Endothelial cell of umbilical vein (primary cell): Measurements from ENCODE around the gene TPCN1. TPM values are rescaled to one million over a fixed set of nuclear protein-coding genes. Genes with fewer than 3 reads are reported as not detected.
A peak's percentile ranks its signal among the peaks of the same experiment; 100 is the strongest.

Source experiments
- BruUV-seq: library from RNA; stranded (reverse); fragments of 400-500 nt; replicated peaks from 2 replicates; lab custom pipeline; 2021; lab: Mats Ljungman, UMichigan
- CTCF ChIA-PET: fragments of 300-600, 350-600 bp; sonication (Branson Sonifier 250); formaldehyde crosslinking; loops from one replicate; lab custom pipeline; 2021; ENCODE audit warnings: antibody characterized with exemption, inconsistent platforms; lab: Charles Lee
- POLR2A ChIA-PET: fragments of 300-600, 350-600 bp; sonication (Branson Sonifier 250); formaldehyde crosslinking; loops from one replicate; lab custom pipeline; 2021; ENCODE audit warnings: antibody characterized with exemption, inconsistent platforms; lab: Charles Lee
- DNase-seq: peaks from one replicate; pipeline ENCODE4 v3.0.0-alpha.2; 2011; ENCODE audit warnings: low read depth, low spot score
- FAIRE-seq: peaks from 2 replicates; lab custom pipeline; 2011; peaks lifted over from hg19 to GRCh38; lab: Jason Lieb, UNC
- H2AFZ ChIP-seq: 2 replicates; pipeline ENCODE4 v1.6.0; 2012; ENCODE audit warnings: low read depth, low read length, control low read depth, inconsistent platforms
- H3K27ac ChIP-seq: 2 replicates; pipeline ENCODE4 v1.5.1; 2011; ENCODE audit warnings: low read depth, mild to moderate bottlenecking, control low read depth, low read length, moderate library complexity; ENCODE audit not compliant: insufficient read depth
- H3K27me3 ChIP-seq, 2 experiments: 2 replicates each; pipeline versions ENCODE4 v1.6.0 to v1.6.1; 2011; ENCODE audit warnings: low read length in 2 of 2, mixed read lengths in 1 of 2; ENCODE audit not compliant: control insufficient read depth in 2 of 2, insufficient read depth in 2 of 2
- H3K36me3 ChIP-seq, 2 experiments: 2 replicates in 1 of 2; 3 replicates in 1 of 2; pipeline ENCODE4 v1.5.1; 2011; ENCODE audit warnings: low read length in 2 of 2, mild to moderate bottlenecking in 1 of 2, moderate library complexity in 1 of 2; ENCODE audit not compliant: control insufficient read depth in 2 of 2, insufficient read depth in 2 of 2; ENCODE audit errors: extremely low read depth in 1 of 2
- H3K4me1 ChIP-seq: 3 replicates; pipeline ENCODE4 v1.5.1; 2011; ENCODE audit warnings: mild to moderate bottlenecking, low read length; ENCODE audit not compliant: control insufficient read depth, insufficient read depth; ENCODE audit errors: extremely low read depth
- H3K4me2 ChIP-seq: 2 replicates; pipeline ENCODE4 v1.6.1; 2011; ENCODE audit warnings: low read length, control low read depth, mixed read lengths; ENCODE audit not compliant: insufficient read depth
- H3K4me3 ChIP-seq, 3 experiments: fragments of 200-600 bp in 1 of 3; sonication (generic), shearing (Covaris generic) in 1 of 3; replicated peaks in 1 of 3; 2 replicates each; pipeline ENCODE4 v1.5.1; 2011 to 2016; ENCODE audit warnings: control low read depth in 3 of 3, low read length in 3 of 3, mild to moderate bottlenecking in 2 of 3, inconsistent platforms in 1 of 3, low read depth in 1 of 3, moderate library complexity in 1 of 3; ENCODE audit not compliant: insufficient read depth in 1 of 3
- H3K79me2 ChIP-seq: 2 replicates; pipeline ENCODE4 v1.6.0; 2012; ENCODE audit warnings: low read length, inconsistent platforms; ENCODE audit not compliant: control insufficient read depth, insufficient read depth
- H3K9ac ChIP-seq: replicated peaks from 2 replicates; pipeline ENCODE3; 2011; ENCODE audit warnings: low read length, control low read depth; ENCODE audit not compliant: insufficient read depth; ENCODE audit errors: extremely low read depth
- H3K9me1 ChIP-seq: replicated peaks from 3 replicates; pipeline ENCODE4 v1.6.0; 2011; ENCODE audit warnings: mild to moderate bottlenecking, low read length; ENCODE audit not compliant: control insufficient read depth, insufficient read depth; ENCODE audit errors: extremely low read depth
- H3K9me3 ChIP-seq: replicated peaks from 2 replicates; pipeline ENCODE4 v1.5.1; 2012; ENCODE audit warnings: low read length, inconsistent platforms; ENCODE audit not compliant: control insufficient read depth, insufficient read depth
- H4K20me1 ChIP-seq: replicated peaks from 2 replicates; pipeline ENCODE3; 2011; ENCODE audit warnings: mild to moderate bottlenecking, low read length; ENCODE audit not compliant: control insufficient read depth, insufficient read depth; ENCODE audit errors: extremely low read depth
- FOS ChIP-seq: IDR thresholded peaks from 2 replicates; pipeline ENCODE4 v1.6.1; 2011; ENCODE audit warnings: mild to moderate bottlenecking, low read length, moderate library complexity, borderline replicate concordance; ENCODE audit not compliant: insufficient read depth
- MAX ChIP-seq: IDR thresholded peaks from 2 replicates; pipeline ENCODE4 v1.6.1; 2011; ENCODE audit not compliant: insufficient read depth, insufficient read length
- MYC ChIP-seq: IDR thresholded peaks from one replicate; pipeline ENCODE4 v1.6.1; 2011; ENCODE audit warnings: mild to moderate bottlenecking, low read depth, low read length
- dilution Hi-C: fragments of 300-500 bp; cut with MboI; formaldehyde crosslinking; loops from one replicate; pipeline ENCODE4 v1.15.0; 2019; ENCODE audit warnings: low sequenced_read_pairs; ENCODE audit not compliant: extremely low pct_ligation_motif_present
- intact Hi-C: fragments of 100-400 bp; cut with micrococcal nuclease; formaldehyde crosslinking; loops from one replicate; pipeline ENCODE4 v1.10.0; 2022
- polyA plus RNA-seq, 4 experiments: library from polyadenylated mRNA; depleted of rRNA in 3 of 4; stranded (reverse) in 3 of 4; unstranded in 1 of 4; fragments of >200 nt; gene quantifications; 2 replicates each; pipeline versions ENCODE4 v1.2.1 to v1.2.3, GENCODE V29; 2011 to 2012; ENCODE audit warnings: missing spikeins in 1 of 4
- total RNA-seq: library from RNA; stranded (reverse); gene quantifications from 2 replicates; pipeline ENCODE4 v1.2.3, GENCODE V29; 2021
- TF ChIP-seq, protein P1 (sequence below), 2 donors: IDR thresholded peaks; 1 replicate in 1 of 2; 2 replicates in 1 of 2; pipeline ENCODE4 v1.5.1; 2011; ENCODE audit warnings: low read length in 2 of 2, mild to moderate bottlenecking in 2 of 2, moderate library complexity in 2 of 2, control low read depth in 1 of 2, inconsistent platforms in 1 of 2, low read depth in 1 of 2; ENCODE audit not compliant: insufficient read depth in 1 of 2; ENCODE audit errors: extremely low read depth in 1 of 2

Gene TPCN1
- total and polyA plus RNA-seq, 2 donors (not counting 3 experiments of a cell fraction or from before 2014, with no cell fraction given), result 19.5 to 28.3 TPM

DNA sequence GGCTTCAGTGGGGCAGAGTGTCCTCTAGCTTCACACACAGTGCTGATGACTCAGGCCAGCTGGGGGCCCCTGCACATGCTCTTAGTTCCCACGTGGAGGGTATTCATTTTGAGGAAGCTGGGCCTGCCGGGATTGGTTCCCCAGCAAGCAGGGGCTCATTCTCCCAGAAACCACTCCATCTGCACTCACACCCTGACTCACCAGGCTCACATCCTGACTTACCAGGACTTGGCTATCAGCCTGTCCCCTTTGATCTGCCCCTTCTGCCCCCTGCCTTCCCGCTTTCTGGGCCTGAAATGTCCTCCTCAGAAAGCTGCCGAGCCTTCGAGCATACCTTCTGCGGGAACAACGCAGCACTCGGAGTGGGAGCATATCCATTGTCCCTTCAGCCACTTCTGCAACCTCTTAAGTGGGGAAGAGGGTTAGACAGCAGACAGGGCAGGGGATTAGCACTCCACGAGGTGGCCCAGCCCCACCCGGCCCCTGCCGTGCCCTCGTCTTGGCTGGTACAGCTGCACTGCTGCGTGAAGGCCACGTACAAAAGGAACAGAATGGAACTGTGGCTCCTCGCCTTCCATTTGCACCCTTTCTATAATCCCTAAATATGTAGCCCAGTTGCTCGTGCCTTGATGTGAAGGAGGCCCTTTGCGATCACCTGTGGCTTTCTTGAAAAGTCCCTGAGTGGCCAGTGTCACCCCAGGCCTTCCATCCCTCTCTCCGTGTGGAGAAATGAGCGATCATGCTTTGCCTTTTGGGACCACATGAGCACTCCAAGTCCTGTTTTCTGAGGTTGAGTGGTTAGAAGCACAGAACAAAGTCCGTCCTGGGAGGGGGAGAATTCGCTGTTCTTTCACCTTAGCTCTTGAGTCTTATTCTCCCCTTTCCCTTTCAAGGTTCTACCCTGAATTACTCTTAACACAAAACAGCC lies 26.1 kb downstream of the TPCN1 start:
- Histone ChIP-seq H3K4me1 (peaks cover 31% of the 10 kb centered on the region), H3K9ac (no peak overlapping the region), H3K79me2 (no peaks in the 10 kb centered on the region), H3K4me2 (no peak overlapping the region), H3K27me3 (no peaks in the 10 kb centered on the region), H3K9me1 (no peaks in the 10 kb centered on the region), H3K27ac (peak overlapping the region; percentile 2), H2AFZ (peak overlapping the region; percentile 37), H3K4me3 (no peak overlapping the region), H3K36me3 (peaks cover 0 to 3% of the 10 kb centered on the region in 2 experiments), H4K20me1 (no peaks in the 10 kb centered on the region), H3K9me3 (no peaks in the 10 kb centered on the region)
- no TSS peak for BruUV-seq
- peak; percentile 67 for DNase-seq
- intact Hi-C loops (loop anchor here (2.0 kb wide), 2 partner anchors 13 to 51 kb away; no protein-coding TSS in a partner anchor), dilution Hi-C loops (no loop called here)
- peak; percentile 81 for FAIRE-seq
- ChIA-PET POLR2A (interaction anchor here (2.4 kb wide), 1 partner anchor 26 kb away, joined by 8 read pairs; the partner anchor contains the start of gene TPCN1), CTCF (interaction anchor here (0.8 to 1.4 kb wide), 3 partner anchors 24 to 178 kb away, joined by 4 read pairs; no protein-coding TSS in a partner anchor)
- TF ChIP-seq MYC (no peak), FOS (peak; percentile 69), MAX (peak; percentile 62)
- TF ChIP-seq, protein P1, sequence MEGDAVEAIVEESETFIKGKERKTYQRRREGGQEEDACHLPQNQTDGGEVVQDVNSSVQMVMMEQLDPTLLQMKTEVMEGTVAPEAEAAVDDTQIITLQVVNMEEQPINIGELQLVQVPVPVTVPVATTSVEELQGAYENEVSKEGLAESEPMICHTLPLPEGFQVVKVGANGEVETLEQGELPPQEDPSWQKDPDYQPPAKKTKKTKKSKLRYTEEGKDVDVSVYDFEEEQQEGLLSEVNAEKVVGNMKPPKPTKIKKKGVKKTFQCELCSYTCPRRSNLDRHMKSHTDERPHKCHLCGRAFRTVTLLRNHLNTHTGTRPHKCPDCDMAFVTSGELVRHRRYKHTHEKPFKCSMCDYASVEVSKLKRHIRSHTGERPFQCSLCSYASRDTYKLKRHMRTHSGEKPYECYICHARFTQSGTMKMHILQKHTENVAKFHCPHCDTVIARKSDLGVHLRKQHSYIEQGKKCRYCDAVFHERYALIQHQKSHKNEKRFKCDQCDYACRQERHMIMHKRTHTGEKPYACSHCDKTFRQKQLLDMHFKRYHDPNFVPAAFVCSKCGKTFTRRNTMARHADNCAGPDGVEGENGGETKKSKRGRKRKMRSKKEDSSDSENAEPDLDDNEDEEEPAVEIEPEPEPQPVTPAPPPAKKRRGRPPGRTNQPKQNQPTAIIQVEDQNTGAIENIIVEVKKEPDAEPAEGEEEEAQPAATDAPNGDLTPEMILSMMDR (IDR thresholded peaks at IDR 0.05; ENCODE audit: extremely low read depth in 1 of 2, insufficient read depth in 1 of 2, low read depth in 1 of 2, low read length in 2 of 2), result no peak
